T1000 (cell line): Measurements from ENCODE around the gene RPUSD1.

Experiments
- DNase-seq: peaks from one replicate; lab custom pipeline; 2025; ENCODE audit warnings: mixed read lengths; lab: John Stamatoyannopoulos, UW

The RPUSD1 gene

GRCh38 chr16:819336-820043 lies 31.3 kb upstream of the RPUSD1 start:
- no peak for DNase-seq

GRCh38 chr16:818592-818991 lies 30.4 kb upstream of the RPUSD1 start:
- no peak for DNase-seq

- no peak for DNase-seq
Observed at GRCh38 chr16:818132-818531, 30.0 kb upstream of the RPUSD1 start.

- DNase-seq: no peak
Observed at GRCh38 chr16:817001-817906, 29.1 kb upstream of the RPUSD1 start.

- DNase-seq: no peak
Observed at GRCh38 chr16:815861-816260, 27.7 kb upstream of the RPUSD1 start.

GRCh38 chr16:814974-815373 lies 26.8 kb upstream of the RPUSD1 start:
- peak; percentile 36 for DNase-seq

GRCh38 chr16:813916-814412 lies 25.8 kb upstream of the RPUSD1 start:
- DNase-seq: no peak

- DNase-seq: no peak
Observed at GRCh38 chr16:813204-813915, 25.2 kb upstream of the RPUSD1 start.

GRCh38 chr16:808085-808386 lies 19.9 kb upstream of the RPUSD1 start:
- no peak for DNase-seq

GRCh38 chr16:807347-808084 lies 19.3 kb upstream of the RPUSD1 start:
- DNase-seq: peak; percentile 88

- no peak for DNase-seq
Observed at GRCh38 chr16:805474-805873, 17.3 kb upstream of the RPUSD1 start.

- DNase-seq: no peak
Observed at GRCh38 chr16:804193-805048, 16.2 kb upstream of the RPUSD1 start.

- DNase-seq: no peak
Observed at GRCh38 chr16:803754-804080, 15.5 kb upstream of the RPUSD1 start.

GRCh38 chr16:802914-803753 lies 15.0 kb upstream of the RPUSD1 start:
- DNase-seq: no peak

GRCh38 chr16:802461-802860 lies 14.3 kb upstream of the RPUSD1 start:
- DNase-seq: no peak

- no peak for DNase-seq
Observed at GRCh38 chr16:801584-802363, 13.6 kb upstream of the RPUSD1 start.

- no peak for DNase-seq
Observed at GRCh38 chr16:800834-801511, 12.8 kb upstream of the RPUSD1 start.

- DNase-seq: no peak
Observed at GRCh38 chr16:799948-800833, 12.0 kb upstream of the RPUSD1 start, which contains the start of gene GNG13. GNG13 (minus strand) TSS chr16:800734; CDS start chr16:799077, 1,657 bp downstream.
